ENCODE results near the gene AMZ2.
"Not testable (repeated sequence)": the region's sequence is repeated elsewhere in the genome, so short reads cannot be mapped to it uniquely, and the experiment has no call there.

Gene AMZ2

DNA sequence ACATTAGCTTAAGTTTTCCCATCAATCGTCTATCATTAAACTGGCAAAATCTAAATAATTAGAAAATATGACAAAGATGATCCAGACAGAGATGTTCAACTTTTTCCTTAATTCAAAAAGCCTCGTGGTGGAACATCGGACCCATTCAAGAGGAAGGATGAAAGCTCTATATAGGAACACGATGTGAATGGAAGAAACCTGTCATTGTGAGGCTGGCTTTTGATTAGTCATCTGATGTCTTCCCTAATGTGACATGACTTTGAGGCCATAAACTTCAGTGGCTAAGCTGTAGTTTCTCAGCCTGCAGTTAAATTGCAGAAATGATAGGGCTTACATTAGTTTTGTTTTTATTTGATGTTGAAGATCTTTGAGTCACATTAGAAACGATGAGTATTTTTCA, 1.0 kb downstream of the AMZ2 start:
- Histone ChIP-seq H3K27me3 (replicated peaks) (no peaks in the 10 kb centered on the region), H3K36me3 (replicated peaks) (no peaks in the 10 kb centered on the region), H3K27ac (no peak overlapping the region), H3K4me3 (ENCODE audit: low read depth, low read length) (peak overlapping the region; percentile 84)
- TF ChIP-seq, protein P1, sequence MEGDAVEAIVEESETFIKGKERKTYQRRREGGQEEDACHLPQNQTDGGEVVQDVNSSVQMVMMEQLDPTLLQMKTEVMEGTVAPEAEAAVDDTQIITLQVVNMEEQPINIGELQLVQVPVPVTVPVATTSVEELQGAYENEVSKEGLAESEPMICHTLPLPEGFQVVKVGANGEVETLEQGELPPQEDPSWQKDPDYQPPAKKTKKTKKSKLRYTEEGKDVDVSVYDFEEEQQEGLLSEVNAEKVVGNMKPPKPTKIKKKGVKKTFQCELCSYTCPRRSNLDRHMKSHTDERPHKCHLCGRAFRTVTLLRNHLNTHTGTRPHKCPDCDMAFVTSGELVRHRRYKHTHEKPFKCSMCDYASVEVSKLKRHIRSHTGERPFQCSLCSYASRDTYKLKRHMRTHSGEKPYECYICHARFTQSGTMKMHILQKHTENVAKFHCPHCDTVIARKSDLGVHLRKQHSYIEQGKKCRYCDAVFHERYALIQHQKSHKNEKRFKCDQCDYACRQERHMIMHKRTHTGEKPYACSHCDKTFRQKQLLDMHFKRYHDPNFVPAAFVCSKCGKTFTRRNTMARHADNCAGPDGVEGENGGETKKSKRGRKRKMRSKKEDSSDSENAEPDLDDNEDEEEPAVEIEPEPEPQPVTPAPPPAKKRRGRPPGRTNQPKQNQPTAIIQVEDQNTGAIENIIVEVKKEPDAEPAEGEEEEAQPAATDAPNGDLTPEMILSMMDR (IDR thresholded peaks at IDR 0.05; ENCODE audit: low read depth, low read length, missing control alignments), result no peak
- in situ Hi-C loops (cut with HindIII; ENCODE audit: low pct_ligation_motif_present, low sequenced_read_pairs), result no loop called here
- DNase-seq, result no peak

DNA sequence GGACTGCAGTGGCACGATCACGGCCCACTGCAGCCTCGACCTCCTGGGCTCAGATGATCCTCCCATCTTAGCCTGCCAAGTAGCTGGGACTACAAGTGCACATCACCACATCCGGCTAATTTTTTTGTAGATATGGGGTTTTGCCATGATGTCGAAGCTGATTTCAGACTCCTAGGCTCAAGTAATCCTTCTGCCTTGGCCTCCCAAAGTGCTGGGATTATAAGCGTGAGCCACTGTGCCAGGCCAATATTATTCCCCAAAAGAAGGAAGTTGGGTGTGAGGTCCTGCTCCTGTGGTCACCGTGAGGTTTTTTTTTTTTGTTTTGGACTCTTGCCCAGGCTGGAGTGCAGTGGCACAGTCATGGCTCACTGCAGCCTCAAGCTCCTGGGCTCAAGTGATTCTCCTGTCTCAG, 1.5 kb downstream of the AMZ2 start:
- no peak overlapping the region for H3K27ac ChIP-seq
- in situ Hi-C loops (cut with HindIII; ENCODE audit: low pct_ligation_motif_present, low sequenced_read_pairs), result no loop called here
- no peak overlapping the region for H3K4me3 ChIP-seq (ENCODE audit: low read depth, low read length)
- H3K27me3 ChIP-seq (replicated peaks), result no peaks in the 10 kb centered on the region
- DNase-seq, result no peak
- no peaks in the 10 kb centered on the region for H3K36me3 ChIP-seq (replicated peaks)
- TF ChIP-seq, protein P1 (IDR thresholded peaks at IDR 0.05; ENCODE audit: low read depth, low read length, missing control alignments), result no peak

DNA sequence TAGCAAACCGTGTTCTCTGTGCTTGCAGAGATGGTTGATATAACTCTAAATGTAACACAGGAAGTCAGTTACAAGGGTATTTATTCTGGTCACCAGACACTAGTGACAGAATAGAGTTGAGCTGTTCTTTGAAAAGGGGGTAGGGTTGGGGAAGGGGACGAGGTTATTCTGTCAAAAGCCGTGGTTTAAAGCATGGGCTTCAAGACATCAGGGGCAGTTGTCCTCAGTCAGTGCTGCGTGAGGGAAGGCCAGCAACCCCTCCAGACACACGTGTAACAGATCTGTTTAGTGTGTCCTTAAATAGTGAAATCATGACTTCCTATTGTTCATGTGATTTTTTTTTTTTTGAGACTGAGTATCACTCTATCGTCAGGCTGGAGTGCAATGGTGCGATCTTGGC, 5.6 kb downstream of the AMZ2 start:
- H3K27ac ChIP-seq; H3K27me3 ChIP-seq (replicated peaks); H3K4me3 ChIP-seq (ENCODE audit: low read depth, low read length); in situ Hi-C loops (cut with HindIII; ENCODE audit: low pct_ligation_motif_present, low sequenced_read_pairs); DNase-seq: not testable (repeated sequence)
- peaks cover 12% of the 10 kb centered on the region for H3K36me3 ChIP-seq (replicated peaks)

DNA sequence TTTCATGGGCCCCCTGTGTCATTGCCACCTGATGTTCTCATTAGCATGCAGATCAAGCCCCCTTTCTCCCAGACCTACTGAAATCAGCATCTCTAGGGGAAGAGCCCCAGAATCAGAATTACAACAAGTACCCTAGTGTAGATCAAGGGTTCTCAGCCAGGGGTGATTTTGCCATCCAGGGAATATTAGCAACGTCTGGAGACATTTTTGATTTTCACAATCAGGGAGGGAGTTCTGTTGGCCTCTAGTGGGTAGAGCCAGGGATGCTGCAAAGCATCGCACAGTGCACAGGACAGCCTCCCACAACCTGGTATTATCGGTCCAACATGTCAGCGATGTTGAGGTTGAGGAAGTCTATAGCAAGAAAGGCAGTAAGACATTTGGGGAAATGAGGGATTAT, 7.3 kb downstream of the AMZ2 start:
- Histone ChIP-seq H3K27me3 (replicated peaks) (no peaks in the 10 kb centered on the region), H3K27ac (no peak overlapping the region), H3K36me3 (replicated peaks) (peaks cover 12% of the 10 kb centered on the region), H3K4me3 (ENCODE audit: low read depth, low read length) (no peak overlapping the region)
- no peak for DNase-seq
- TF ChIP-seq, protein P1 (IDR thresholded peaks at IDR 0.05; ENCODE audit: low read depth, low read length, missing control alignments), result no peak
- in situ Hi-C loops (cut with HindIII; ENCODE audit: low pct_ligation_motif_present, low sequenced_read_pairs), result no loop called here

DNA sequence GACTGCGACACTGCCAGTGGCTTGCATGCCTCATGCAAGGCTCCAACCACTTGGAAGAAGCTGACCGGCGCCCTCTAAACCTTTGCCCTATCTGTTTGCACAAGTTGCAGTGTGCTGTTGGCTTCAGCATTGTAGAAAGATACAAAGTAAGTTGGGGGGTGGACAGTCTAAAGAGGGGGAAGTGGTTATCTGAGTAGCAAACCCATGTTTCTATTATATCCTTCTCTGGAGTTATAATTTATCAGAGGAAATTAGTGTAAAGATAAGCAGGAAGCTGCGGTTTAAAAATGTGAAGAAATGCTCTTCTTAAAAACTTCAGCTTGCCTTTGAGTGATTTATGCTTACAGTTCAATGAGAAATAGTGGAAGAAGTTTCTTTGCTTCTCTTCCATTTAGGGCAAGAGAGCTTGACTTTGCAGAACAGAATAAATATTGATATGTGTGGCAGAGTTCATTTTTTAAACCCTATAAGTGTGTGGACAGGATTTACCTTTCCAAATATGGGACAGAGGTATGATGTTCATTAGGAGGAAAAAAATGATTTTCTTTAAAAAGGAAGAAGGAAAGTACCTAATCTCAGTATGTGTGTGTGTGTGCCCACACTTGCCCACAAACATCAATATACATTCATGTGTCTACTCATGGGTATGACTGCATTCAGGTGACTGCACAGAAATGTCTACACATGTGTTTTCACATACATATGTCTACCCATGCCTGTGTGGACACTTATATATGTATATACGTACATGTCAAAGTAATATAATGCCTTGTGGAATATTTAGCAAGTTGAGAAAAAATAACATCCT, 8.1 kb downstream of the AMZ2 start:
- no peak for DNase-seq
- Histone ChIP-seq H3K36me3 (replicated peaks) (peaks cover 12% of the 10 kb centered on the region), H3K4me3 (ENCODE audit: low read depth, low read length) (no peak overlapping the region), H3K27me3 (replicated peaks) (no peaks in the 10 kb centered on the region), H3K27ac (no peak overlapping the region)
- TF ChIP-seq, protein P1 (IDR thresholded peaks at IDR 0.05; ENCODE audit: low read depth, low read length, missing control alignments), result no peak
- in situ Hi-C loops (cut with HindIII; ENCODE audit: low pct_ligation_motif_present, low sequenced_read_pairs), result no loop called here

DNA sequence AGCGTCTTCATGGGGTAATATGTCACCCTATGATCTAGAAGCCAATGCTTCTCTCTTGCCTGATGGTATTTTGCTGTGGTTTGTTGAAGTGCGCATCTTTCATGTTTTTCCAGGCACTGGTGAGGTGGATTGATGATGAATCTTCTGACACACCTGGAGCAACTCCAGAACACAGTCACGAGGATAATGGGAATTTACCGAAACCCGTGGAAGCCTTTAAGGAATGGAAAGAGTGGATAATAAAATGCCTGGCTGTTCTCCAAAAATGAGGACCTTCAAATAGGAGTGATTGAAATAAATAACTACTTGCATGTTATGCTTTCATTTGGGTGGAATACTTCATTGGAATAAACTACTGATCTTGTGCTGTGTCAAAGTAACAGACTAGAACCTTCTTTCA, 8.9 kb downstream of the AMZ2 start:
- H3K27ac ChIP-seq; H3K4me3 ChIP-seq (ENCODE audit: low read depth, low read length); H3K27me3 ChIP-seq (replicated peaks); in situ Hi-C loops (cut with HindIII; ENCODE audit: low pct_ligation_motif_present, low sequenced_read_pairs); DNase-seq: not testable (repeated sequence)
- peaks cover 12% of the 10 kb centered on the region for H3K36me3 ChIP-seq (replicated peaks)

DNA sequence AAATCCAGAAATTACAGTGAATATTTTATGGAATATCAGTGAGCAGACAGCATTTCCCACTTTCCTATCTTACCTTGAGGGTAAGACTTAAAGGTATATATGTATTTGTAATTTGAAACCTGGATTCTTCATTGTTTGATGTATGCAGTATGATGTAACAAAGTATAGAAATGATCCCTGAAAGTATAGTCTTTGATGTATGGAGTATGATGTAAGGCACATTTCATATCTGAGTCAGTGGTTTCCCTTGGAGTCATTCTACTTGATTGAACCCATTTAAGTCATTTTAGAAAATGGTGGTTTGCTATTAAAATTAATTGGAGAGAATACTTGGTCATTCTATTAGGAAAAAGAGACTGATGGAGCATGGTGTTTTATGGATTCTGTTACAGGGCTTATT, 10.1 kb downstream of the AMZ2 start:
- in situ Hi-C loops (cut with HindIII; ENCODE audit: low pct_ligation_motif_present, low sequenced_read_pairs), result no loop called here
- H3K27me3 ChIP-seq (replicated peaks), result no peaks in the 10 kb centered on the region
- H3K4me3 ChIP-seq (ENCODE audit: low read depth, low read length), result no peak overlapping the region
- H3K27ac ChIP-seq, result no peak overlapping the region
- H3K36me3 ChIP-seq (replicated peaks), result peaks cover 12% of the 10 kb centered on the region
- TF ChIP-seq, protein P1 (IDR thresholded peaks at IDR 0.05; ENCODE audit: low read depth, low read length, missing control alignments), result no peak
- DNase-seq, result no peak

DNA sequence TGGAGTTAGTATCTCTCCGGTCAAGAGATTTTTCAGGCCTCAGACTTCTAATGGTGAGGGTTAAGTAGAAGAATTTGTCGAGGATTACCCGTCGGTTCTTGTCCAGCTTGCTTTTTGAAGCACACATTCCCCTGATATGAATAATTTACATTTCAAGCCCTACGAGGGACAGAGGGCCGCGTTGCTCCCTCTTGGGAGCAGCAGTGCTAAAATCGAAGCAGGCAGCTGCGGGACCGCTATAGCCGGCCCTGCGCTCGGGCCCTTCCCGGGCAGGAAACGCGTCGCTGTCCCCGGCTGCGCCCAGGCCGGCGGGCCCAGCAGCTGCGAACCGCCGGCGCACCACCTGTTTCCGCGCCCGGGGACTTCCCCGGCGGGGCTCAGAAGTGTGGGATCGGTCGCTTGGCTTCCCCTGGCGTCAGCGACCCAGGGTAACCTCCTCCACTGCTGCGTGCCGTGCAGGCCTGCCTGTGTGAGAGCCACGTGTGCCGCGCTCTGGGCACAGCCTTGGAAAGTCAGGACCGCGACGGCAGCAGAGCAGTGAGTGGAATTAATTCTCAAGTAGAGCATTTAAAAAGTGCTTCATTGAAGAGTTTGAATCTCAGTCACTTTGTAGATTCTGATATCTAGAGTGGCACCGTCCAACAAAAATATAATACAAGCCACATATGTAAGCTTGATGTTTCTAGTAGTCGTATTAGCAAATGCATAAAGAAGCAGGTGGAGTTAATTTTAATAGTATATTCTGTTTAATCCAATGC, 11.2 kb downstream of the AMZ2 start:
- peak; percentile 26 for DNase-seq
- H3K27me3 ChIP-seq (replicated peaks); in situ Hi-C loops (cut with HindIII; ENCODE audit: low pct_ligation_motif_present, low sequenced_read_pairs): not testable (repeated sequence)
- Histone ChIP-seq H3K36me3 (replicated peaks) (peaks cover 12% of the 10 kb centered on the region), H3K4me3 (ENCODE audit: low read depth, low read length) (peak overlapping the region; percentile 15), H3K27ac (peak overlapping the region; percentile 47)

DNA sequence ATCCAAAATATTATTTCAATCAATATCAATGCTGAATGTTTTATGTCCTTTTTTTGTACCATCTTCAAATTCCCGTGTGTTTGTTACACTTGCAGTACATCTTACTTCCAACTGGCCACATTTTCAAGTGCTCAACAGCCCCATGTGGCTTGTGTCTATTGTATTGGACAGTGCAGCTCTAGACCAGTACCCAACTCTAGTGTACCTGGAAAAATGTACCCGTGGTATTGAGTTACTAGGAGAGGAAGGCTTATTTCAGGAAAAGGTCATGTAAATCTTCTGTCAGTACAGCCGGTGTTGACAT, 11.8 kb downstream of the AMZ2 start:
- H3K27me3 ChIP-seq (replicated peaks); DNase-seq; H3K27ac ChIP-seq; in situ Hi-C loops (cut with HindIII; ENCODE audit: low pct_ligation_motif_present, low sequenced_read_pairs): not testable (repeated sequence)
- peaks cover 12% of the 10 kb centered on the region for H3K36me3 ChIP-seq (replicated peaks)
- H3K4me3 ChIP-seq (ENCODE audit: low read depth, low read length), result peak overlapping the region; percentile 5

Data from brain microvascular endothelial cell (primary cell).